Tibial artery (tissue), 4 donors: Measurements from ENCODE around the gene ZNF226.
"Not testable (repeated sequence)": the region's sequence is repeated elsewhere in the genome, so short reads cannot be mapped to it uniquely, and the experiment has no call there.

Experiments
- DNase-seq, 2 donors: peaks; one replicate each; pipeline ENCODE4 v3.0.0-alpha.2; 2019
- H3K27ac ChIP-seq, 2 donors: fragments of 200-600 bp; sonication (generic) in 1 of 2; 1 replicate in 1 of 2; 2 replicates in 1 of 2; pipeline ENCODE4 v1.5.1; 2018 to 2019; ENCODE audit warnings: mild to moderate bottlenecking in 1 of 2
- H3K27me3 ChIP-seq, 2 donors: fragments of 200-600 bp; sonication (generic) in 1 of 2; one replicate each; pipeline versions ENCODE4 v1.5.1 to v1.6.0; 2016 to 2019
- H3K36me3 ChIP-seq, 3 donors: fragments of 200-600 bp; sonication (generic) in 2 of 3; one replicate each; pipeline ENCODE4 v1.5.1; 2016 to 2019; ENCODE audit warnings: mild to moderate bottlenecking in 2 of 3
- H3K4me1 ChIP-seq, 4 donors: fragments of 200-600 bp; sonication (generic) in 2 of 4; 1 replicate in 3 of 4; 2 replicates in 1 of 4; pipeline ENCODE4 v1.5.1; 2016 to 2019
- H3K4me3 ChIP-seq, 2 donors: fragments of 200-600 bp; sonication (generic) in 1 of 2; 1 replicate in 1 of 2; 2 replicates in 1 of 2; pipeline ENCODE4 v1.5.1; 2018 to 2019; ENCODE audit warnings: mild to moderate bottlenecking in 2 of 2
- H3K9me3 ChIP-seq, 3 donors: fragments of 200-600 bp; sonication (generic) in 1 of 3; one replicate each; pipeline ENCODE4 v1.5.1; 2016 to 2019
- intact Hi-C: fragments of 100-400 bp; cut with DNase I; formaldehyde crosslinking; loops from one replicate; pipeline ENCODE4 v1.15.0; 2023; ENCODE audit warnings: low total_unique reads
- TF ChIP-seq, protein P1 (sequence below), 2 experiments: fragments of 200-600 bp in 1 of 2; fragments of 450-650 bp in 1 of 2; IDR thresholded peaks; one replicate each; pipeline ENCODE4 v1.5.1; 2017 to 2019; ENCODE audit warnings: antibody characterized with exemption in 2 of 2, mild to moderate bottlenecking in 1 of 2, moderate library complexity in 1 of 2

Gene ZNF226

DNA sequence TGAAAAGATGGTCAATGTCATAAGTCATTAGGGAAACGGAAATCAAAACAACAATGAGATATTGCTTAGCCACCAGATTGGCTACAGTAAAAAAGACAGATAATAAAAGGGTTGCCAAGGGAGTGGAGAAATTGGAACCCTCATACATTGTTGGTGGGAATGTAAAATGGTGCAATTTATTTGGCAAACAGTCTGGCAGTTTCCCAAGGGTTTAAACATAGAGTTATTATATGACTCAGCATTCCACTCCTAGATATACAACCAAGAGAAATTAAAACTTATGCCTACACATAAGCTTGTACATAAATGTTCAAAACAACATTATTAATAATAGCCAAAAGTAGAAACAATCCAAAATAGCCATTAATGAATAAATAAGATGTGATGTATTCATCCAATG lies 37.6 kb downstream of the ZNF226 start:
- TF ChIP-seq, protein P1, sequence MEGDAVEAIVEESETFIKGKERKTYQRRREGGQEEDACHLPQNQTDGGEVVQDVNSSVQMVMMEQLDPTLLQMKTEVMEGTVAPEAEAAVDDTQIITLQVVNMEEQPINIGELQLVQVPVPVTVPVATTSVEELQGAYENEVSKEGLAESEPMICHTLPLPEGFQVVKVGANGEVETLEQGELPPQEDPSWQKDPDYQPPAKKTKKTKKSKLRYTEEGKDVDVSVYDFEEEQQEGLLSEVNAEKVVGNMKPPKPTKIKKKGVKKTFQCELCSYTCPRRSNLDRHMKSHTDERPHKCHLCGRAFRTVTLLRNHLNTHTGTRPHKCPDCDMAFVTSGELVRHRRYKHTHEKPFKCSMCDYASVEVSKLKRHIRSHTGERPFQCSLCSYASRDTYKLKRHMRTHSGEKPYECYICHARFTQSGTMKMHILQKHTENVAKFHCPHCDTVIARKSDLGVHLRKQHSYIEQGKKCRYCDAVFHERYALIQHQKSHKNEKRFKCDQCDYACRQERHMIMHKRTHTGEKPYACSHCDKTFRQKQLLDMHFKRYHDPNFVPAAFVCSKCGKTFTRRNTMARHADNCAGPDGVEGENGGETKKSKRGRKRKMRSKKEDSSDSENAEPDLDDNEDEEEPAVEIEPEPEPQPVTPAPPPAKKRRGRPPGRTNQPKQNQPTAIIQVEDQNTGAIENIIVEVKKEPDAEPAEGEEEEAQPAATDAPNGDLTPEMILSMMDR (IDR thresholded peaks at IDR 0.05): no peak

GRCh38 chr19:44202974-44203373 lies 38.1 kb downstream of the ZNF226 start:
- DNase-seq: no peak
- peaks cover 0 to 4% (median 0%) of the 10 kb centered on the region in 4 donors for H3K4me1 ChIP-seq
- intact Hi-C loops: no loop called here
- TF ChIP-seq, protein P1 (IDR thresholded peaks at IDR 0.05): no peak
- peaks cover 4 to 46% (median 12%) of the 10 kb centered on the region in 3 donors for H3K9me3 ChIP-seq
- H3K36me3 ChIP-seq: peaks cover 0 to 12% (median 12%) of the 10 kb centered on the region in 3 donors
- H3K27ac ChIP-seq: no peak overlapping the region
- H3K27me3 ChIP-seq: no peaks in the 10 kb centered on the region
- H3K4me3 ChIP-seq: no peak overlapping the region

More for the DNA sequence above, 37.6 kb downstream of the ZNF226 start:
- H3K27me3 ChIP-seq: no peaks in the 10 kb centered on the region
- H3K36me3 ChIP-seq: peaks cover 0 to 12% (median 12%) of the 10 kb centered on the region in 3 donors
- no peak for DNase-seq
- no peak overlapping the region for H3K27ac ChIP-seq
- no peak overlapping the region for H3K4me3 ChIP-seq
- peaks cover 4 to 47% (median 12%) of the 10 kb centered on the region in 3 donors for H3K9me3 ChIP-seq
- H3K4me1 ChIP-seq: peaks cover 0 to 1% (median 0%) of the 10 kb centered on the region in 4 donors
- intact Hi-C loops: no loop called here

DNA sequence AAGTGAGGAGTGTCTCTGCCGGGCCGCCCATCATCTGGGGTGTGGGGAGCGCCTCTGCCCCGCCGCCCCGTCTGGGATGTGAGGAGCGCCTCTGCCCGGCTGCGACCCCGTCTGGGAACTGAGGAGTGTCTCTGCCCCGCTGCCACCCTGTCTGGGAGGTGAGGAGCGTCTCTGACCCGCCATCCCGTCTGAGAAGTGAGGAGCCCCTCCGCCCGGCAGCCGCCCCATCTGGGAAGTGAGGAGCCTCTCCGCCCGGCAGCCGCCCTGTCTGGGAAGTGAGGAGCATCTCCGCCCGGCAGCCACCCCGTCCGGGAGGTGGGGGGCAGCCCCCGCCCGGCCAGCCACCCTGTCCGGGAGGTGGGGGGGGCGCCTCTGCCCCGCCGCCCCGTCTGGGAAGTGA lies 39.0 kb downstream of the ZNF226 start:
- H3K4me1 ChIP-seq, H3K4me3 ChIP-seq, DNase-seq, H3K36me3 ChIP-seq, H3K27me3 ChIP-seq, intact Hi-C loops, H3K27ac ChIP-seq: not testable (repeated sequence)
- peaks cover 4 to 37% (median 9%) of the 10 kb centered on the region in 3 donors for H3K9me3 ChIP-seq

DNA sequence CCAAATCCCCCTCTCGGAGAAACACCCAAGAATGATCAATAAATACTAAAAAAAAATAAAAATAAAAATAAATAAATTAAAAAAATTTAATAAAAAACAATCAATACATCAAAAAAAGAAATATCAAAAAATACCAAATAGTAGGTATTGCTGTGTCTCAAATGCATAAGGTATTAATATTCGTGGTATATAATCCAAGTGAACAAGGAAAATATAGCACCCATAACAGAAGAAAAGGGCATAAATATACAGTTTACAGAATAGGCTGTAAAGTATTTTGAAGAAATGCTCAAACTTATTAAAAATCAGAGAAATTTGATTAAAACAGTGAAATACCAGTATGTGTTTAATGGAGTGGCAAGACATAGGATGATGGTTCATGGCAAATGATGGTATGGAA lies 39.9 kb downstream of the ZNF226 start:
- H3K36me3 ChIP-seq: no peaks in the 10 kb centered on the region
- peaks cover 0 to 4% (median 0%) of the 10 kb centered on the region in 4 donors for H3K4me1 ChIP-seq
- TF ChIP-seq, protein P1 (IDR thresholded peaks at IDR 0.05): no peak
- H3K27me3 ChIP-seq: no peaks in the 10 kb centered on the region
- peaks cover 4 to 30% (median 4%) of the 10 kb centered on the region in 3 donors for H3K9me3 ChIP-seq
- DNase-seq: no peak
- no peak overlapping the region for H3K4me3 ChIP-seq
- intact Hi-C loops: loop anchor here (5.0 kb wide), 1 partner anchor 37 kb away; the partner anchor contains the start of gene ZNF226
- no peak overlapping the region for H3K27ac ChIP-seq

DNA sequence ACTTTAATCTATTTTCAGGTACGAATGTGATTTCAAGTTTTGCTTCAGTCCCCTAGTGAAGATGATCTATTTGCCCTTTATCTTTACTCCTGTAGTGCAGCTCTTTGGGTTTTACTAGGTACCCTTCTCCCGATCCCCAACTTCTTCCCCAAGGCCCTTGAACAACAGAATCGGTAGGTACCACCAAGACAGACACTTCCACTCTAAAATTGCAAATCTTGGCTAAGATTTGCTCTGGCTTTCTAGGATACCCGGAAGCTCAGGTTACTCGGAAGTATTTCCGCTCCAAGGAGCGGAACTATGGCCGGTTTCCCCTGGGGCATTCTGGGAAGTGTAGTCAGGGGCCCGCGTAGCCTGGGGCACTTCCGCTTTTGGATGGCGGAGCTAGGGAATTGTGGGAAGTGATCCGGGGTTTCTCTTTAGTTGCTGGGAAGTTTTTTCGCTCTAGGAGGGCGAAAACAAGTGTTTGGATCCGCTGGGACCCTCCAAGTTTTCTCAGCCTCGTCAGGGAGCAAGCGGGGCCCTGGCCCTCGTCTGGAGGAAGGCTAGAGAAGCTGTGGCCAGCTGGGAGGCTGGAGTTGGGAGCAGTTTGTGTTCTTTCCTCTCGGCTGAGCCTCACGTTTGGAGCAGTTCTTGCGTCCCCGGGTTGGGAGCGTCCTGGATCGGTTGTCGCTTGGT lies 42.4 kb downstream of the ZNF226 start:
- peak overlapping the region; percentile 78 to 86 for H3K27ac ChIP-seq
- TF ChIP-seq, protein P1 (IDR thresholded peaks at IDR 0.05): no peak
- peaks cover 0 to 4% (median 0%) of the 10 kb centered on the region in 4 donors for H3K4me1 ChIP-seq
- peak; percentile 81 to 91 for DNase-seq
- intact Hi-C loops: loop anchor here (5.0 kb wide), 1 partner anchor 40 kb away; the partner anchor contains the start of gene ZNF226
- H3K27me3 ChIP-seq: no peaks in the 10 kb centered on the region
- H3K9me3 ChIP-seq: peaks cover 4 to 16% (median 4%) of the 10 kb centered on the region in 3 donors
- peak overlapping the region; percentile 56 to 69 for H3K4me3 ChIP-seq
- H3K36me3 ChIP-seq: no peaks in the 10 kb centered on the region

- TF ChIP-seq, protein P1 (IDR thresholded peaks at IDR 0.05): no peak
- Histone ChIP-seq H3K27ac (peak within 1 kb of the TSS; percentile 81 to 87), H3K4me1 (peaks cover 0 to 11% (median 2%) of the 10 kb centered on the region in 4 donors), H3K27me3 (no peaks in the 10 kb centered on the region), H3K36me3 (peaks cover 20 to 31% (median 28%) of the 10 kb centered on the region in 3 donors), H3K4me3 (peak within 1 kb of the TSS; percentile 66 to 76), H3K9me3 (peaks cover 0 to 11% (median 0%) of the 10 kb centered on the region in 3 donors)
- intact Hi-C loops: loop anchor here (5.0 kb wide), 1 partner anchor 90 kb away; no protein-coding TSS in a partner anchor
- peak; percentile 93 to 97 for DNase-seq
Observed at GRCh38 chr19:44212250-44212865, 47.5 kb downstream of the ZNF226 start, which contains the start of gene ZNF227. ZNF227 (plus strand) TSS chr19:44212532; CDS start chr19:44217793, 5,261 bp downstream.
